Stimulated activated CD4-positive, alpha-beta T cell treated with anti-CD3 and anti-CD28 coated beads, Interleukin-4, amount 100 ng/mL, for 48 hours (primary cell): ENCODE results near the gene UCK2.

Experiments
- DNase-seq, 2 donors: peaks; one replicate each; pipeline ENCODE4 v3.0.0-alpha.2; 2020; ENCODE audit warnings: low read depth in 2 of 2

The UCK2 gene

DNA sequence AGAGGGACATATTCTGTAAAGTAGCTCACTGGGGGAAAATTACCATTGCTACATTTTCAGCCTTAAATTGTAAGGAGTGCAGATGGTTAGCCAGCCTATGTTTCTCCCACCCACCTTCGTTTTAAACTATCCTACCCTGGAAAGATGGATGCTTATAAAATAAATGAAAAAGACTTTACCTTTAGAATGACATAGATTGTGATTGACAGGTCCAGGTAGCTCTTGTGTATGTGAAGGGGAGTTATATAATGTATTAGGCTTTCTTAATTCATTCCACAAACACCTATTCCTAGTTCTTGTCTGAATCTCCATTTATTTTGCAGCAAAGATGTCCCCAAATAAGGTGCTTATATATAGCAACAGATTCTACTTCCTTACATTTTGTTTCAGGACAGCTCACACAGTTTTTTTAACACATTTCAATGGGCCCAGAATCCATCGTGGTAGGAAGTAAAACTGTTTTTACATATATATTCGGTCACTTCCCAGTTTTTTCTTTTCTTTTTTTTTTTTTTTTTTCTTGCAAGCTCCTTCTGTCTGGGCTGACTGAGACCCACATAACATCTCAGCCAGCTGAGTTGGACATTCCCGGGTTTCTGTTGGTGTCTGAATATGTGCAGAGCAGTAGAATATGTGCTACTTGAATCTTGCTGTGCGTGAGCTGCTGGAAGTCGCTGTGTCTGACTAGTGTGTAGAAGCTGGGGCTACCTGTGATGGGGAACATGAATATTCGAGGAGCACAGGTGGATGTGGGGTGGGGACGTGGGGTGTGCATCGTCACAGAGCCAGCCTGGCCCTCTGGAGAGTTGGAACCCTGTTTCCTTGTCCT is 27.8 kb downstream of the UCK2 start:
- no peak for DNase-seq

- DNase-seq = no peak
Observed at GRCh38 chr1:165856021-165856420, 28.6 kb downstream of the UCK2 start.

GRCh38 chr1:165856606-165857005 is 29.2 kb downstream of the UCK2 start:
- DNase-seq = no peak

GRCh38 chr1:165857046-165857801 is 29.8 kb downstream of the UCK2 start:
- DNase-seq = no peak

DNA sequence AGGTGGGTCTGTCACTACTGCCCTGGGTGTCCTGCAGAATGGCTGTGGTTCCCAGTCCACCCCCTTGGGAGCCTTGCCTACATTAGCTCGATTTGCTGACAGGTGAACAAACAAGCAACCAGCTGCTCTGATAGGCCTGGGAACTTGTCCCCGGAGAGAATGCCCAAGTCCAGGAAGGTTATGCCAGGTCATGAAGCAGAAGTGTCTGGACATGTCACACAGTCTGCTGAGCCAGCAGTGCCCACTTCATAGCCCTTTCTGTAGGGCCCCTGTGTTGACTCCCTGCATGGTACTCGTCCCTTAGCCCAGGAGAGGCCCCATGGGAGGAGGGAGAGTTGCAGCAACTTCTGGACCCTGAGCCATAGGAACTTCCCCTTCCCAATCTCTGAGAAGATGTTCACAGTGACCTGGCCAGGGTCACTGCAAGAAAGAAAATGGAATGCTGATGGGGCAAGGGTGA is 31.0 kb downstream of the UCK2 start:
- no peak for DNase-seq

- DNase-seq = no peak
Observed at GRCh38 chr1:165858967-165859845, 31.8 kb downstream of the UCK2 start.

GRCh38 chr1:165860065-165860464 is 32.7 kb downstream of the UCK2 start:
- DNase-seq = no peak

- no peak for DNase-seq
Observed at GRCh38 chr1:165861911-165862310, 34.5 kb downstream of the UCK2 start.

DNA sequence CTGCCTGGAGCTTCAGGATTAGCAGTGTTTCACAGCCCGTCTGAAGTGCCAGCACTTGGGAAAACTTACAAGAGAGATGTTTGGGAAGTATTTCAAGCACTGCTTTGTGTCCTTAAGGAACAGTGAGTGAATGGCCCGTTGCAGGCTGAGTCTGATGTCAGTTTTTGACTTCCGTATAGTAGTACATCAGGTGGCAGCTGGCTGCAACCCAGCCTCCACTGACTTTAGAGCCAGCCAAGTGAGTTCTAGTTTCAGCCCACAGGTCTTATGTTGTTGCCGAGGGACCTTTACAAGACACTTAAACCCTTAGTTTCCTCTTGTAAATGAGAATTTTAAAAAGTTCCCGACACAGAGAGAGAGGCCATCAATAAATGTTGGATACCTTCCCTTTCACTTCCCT is 35.0 kb downstream of the UCK2 start:
- no peak for DNase-seq

DNA sequence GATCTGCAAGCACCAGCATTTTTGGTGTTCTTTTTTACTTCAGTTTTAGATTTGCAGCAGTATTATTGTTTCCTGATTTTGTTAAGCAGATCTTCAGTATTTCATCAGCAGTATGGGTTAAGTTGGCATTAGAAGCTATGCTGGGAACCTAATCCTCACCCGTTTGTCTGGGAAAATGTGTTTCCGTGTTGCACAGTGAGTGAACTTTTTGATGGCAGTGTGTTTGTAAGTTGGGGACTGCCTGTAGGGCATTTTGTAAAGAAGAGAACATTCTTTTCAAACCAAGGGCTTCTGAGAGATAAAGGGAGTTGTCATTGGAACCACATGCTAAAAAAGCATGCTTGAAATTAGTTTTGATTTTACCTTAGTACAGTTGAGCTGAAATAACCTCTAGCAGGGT is 35.9 kb downstream of the UCK2 start:
- no peak for DNase-seq

- DNase-seq = no peak
Observed at GRCh38 chr1:165865633-165866340, 38.4 kb downstream of the UCK2 start.

DNA sequence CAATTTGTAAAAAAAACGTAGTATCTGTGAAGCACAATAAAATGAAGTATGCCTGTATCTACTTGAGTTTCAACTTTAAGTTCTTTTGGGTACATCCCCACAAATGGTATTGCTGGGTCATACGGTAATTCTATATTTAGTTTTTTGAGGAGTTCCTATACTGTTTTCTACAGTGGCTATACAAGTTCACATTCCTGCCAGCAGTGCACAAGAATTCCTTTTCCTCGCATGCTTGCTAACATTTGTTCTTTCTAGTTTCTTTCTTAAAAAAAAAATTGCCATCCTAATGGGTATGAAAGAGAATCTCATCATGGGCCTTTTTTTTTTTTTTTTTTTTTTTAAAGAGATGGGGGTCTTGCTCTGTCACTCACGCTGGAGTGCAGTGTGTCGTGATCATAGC is 41.9 kb downstream of the UCK2 start:
- no peak for DNase-seq

- peak; percentile 12 to 41 for DNase-seq
Observed at GRCh38 chr1:165871311-165872067, 44.1 kb downstream of the UCK2 start.

- no peak for DNase-seq
Observed at GRCh38 chr1:165873481-165873880, 46.1 kb downstream of the UCK2 start.

- DNase-seq = no peak
Observed at GRCh38 chr1:165874643-165875042, 47.2 kb downstream of the UCK2 start.

DNA sequence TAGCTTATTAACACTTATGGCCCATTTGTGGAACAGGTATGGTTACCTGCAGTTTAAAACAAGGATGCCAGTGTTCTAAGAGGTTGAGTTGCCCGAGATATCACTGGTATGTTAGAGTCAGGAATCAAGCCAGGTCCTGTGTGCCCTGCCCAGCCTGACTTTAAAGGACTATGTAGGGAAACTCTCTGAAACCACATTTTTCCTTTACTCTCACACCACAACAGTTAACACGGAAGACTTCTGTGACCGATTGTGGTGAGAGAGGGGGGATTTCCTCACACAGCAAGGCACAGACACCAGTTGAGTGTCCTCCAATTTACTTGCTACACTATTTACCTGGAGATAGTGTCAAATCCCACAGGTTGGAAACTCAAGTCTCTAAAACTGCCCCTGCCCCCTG is 47.8 kb downstream of the UCK2 start:
- no peak for DNase-seq

DNA sequence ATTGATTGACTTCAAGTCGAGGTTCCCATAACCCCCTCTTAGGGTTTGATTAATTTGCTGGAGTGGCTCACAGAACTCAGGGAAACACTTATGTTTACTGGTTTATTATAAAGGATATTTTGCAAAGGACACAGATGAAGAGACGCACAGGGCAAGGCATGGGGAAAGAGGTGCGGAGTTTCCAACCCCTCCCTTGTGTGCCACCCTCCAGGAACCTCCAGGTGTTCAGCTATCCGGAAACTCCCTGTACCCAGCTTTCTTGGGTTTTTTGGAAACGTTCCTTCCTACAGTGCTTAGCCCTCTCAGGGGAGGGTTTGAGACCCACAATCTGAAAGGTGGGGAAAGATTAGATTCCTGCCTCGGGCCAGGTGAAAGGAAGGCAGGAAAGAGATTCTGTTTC is 48.2 kb downstream of the UCK2 start:
- DNase-seq = no peak

- DNase-seq = no peak
Observed at GRCh38 chr1:165876121-165876520, 48.7 kb downstream of the UCK2 start.

DNA sequence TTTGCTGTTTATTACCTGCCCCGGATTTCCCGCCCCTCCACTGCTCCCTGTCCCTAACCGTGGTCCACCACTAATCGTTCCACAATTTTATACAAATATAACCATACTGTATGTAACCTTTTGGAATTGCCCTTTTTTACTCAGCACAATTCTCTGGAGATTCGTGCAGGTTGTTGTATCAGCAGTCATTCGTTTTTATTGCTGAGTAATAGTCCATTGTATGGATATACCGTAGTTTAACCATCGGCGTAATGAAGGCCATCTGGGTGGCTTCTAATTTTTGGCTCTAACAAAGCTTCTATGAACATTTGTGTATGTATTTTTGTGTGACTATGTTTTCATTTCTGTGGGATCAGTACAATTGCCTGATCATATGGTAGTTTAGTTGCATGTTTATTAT is 50.0 kb downstream of the UCK2 start:
- DNase-seq = no peak

DNA sequence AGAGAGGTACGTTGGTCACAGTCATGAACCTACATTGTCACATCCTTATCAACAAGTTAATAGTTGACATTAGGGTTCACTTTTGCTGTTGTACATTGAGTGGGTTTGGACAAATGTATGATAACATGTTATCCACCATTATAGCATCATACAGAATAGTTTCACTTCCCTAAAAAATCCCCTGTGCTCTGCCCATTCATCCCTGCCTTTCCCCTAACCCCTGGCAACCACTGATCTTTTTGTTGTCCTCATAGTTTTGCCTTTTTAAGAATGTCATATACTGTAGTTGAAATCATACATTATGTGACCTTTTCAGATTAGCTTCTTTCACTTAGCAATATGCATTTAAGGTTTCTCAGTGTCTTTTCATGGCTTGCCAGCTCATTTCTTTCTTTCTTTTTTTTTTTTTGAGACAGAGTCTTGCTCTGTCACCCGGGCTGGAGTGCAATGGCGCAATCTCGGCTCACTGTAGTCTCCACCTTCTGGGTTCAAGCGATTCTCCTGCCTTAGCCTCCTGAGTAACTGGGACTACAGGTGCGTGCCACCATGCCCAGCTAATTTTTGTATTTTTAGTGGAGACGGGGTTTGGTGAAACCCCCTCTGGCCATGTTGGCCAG is 50.6 kb downstream of the UCK2 start:
- no peak for DNase-seq
